HK-2 (cell line): ENCODE data around the gene GNPAT.
A peak's percentile ranks its signal among the peaks of the same experiment; 100 is the strongest.

Source experiments
- DNase-seq: peaks from one replicate; pipeline ENCODE4 v3.0.0-alpha.2; 2018; ENCODE audit not compliant: unreplicated experiment

Gene GNPAT

DNA sequence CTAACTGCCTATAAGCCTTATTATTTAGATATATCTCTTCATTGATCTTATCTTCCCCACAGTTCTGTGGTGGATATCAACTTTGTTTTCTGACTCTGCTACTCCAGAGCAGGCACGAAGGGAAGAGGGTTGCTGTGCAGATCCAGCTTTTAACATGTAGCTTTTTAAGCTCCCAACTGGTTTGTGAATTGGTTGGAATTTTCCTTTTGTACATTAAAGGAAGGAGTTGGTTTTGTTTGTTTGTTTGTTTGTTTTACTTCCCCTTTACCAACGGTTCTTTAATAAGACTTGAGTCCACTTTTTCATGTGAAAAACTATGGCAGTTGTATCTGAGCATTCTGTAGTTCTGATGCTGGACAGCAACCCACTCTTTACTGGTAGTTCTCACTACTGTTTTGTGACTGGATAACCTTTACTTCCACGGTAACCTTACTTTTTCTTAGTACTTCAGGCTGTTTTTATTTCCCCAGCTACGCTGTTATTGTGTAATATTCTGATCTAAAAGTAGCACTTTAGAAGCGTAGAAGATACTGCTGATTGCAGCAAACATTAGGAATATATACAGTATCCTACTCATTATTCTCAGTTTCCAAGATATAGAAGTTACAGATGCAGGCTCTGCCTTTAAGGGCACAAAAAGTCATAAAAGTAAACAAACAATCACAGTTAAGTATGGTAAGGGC lies 1.6 kb downstream of the GNPAT start:
- no peak for DNase-seq

DNA sequence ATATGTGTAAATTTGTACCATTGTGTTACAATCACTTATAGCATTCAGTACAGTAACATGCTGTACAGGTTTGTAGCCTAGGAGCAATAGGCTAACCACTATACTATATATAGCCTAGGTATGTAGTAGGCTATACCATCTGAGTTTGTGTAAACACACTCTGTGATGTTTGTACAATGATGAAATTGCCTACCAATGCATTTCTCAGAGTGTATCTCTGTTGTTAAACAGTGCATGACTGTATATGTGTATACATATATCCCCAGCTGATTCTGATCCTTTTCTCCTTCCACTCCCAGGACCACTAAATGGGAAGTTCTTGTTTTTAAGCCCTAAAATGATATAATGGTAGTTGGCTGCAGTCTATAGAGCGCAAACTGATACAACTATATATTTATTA lies 7.8 kb downstream of the GNPAT start:
- DNase-seq, result no peak

GRCh38 chr1:231252336-231252735 lies 11.3 kb downstream of the GNPAT start:
- no peak for DNase-seq

DNA sequence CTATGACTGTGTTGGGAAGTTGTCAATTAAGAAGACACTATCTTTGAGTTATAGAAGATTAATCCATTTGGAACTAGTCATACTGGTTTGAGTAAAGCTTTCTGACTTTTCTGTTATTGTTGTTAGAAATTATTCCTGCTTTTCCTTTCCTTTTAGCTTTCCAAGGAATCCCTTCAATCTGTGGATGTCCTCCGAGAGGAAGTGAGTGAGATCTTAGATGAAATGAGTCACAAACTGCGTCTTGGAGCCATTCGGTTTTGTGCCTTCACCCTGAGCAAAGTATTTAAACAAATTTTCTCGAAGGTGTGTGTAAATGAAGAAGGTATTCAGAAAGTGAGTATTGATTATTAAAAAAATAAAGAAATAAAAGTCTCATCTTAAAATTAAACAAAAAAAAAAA lies 19.3 kb downstream of the GNPAT start:
- no peak for DNase-seq

DNA sequence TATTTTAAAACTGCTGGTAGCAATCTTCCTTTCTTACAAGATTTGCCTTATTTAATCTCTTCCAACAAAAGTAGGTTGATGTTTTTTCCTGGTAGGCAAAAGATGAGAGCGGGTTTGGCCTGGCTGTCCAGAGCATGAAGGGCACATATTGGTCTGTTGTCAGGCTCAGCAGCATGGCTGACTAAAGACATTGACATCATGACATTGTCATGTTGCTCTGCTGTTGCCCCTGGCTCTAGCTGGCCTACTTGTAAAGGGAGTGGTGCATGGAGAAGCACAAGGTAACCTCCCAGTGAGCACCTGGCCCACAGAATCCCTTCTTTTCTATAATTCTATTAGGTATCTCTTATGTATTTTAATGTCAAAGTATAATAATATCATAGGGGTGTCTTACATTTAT lies 23.6 kb downstream of the GNPAT start:
- DNase-seq, result no peak

DNA sequence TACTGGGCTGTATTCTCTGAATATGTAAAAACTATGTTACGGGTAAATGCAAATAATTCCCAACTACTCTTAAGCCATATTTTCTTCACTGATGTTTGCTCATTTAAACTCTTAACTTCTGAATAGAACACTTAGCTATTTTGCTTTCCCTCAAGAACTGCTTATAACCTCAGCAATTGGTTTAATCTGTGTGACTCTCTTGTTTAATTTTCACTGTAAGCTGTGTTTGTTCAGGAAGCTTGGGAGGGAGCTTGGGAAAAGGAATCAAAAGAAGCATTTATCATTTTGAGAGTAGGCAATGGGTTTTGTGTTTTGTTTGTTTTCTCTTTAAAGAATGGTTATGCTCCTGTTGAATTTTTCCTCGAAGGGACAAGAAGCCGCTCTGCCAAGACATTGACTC lies 24.4 kb downstream of the GNPAT start:
- no peak for DNase-seq

DNA sequence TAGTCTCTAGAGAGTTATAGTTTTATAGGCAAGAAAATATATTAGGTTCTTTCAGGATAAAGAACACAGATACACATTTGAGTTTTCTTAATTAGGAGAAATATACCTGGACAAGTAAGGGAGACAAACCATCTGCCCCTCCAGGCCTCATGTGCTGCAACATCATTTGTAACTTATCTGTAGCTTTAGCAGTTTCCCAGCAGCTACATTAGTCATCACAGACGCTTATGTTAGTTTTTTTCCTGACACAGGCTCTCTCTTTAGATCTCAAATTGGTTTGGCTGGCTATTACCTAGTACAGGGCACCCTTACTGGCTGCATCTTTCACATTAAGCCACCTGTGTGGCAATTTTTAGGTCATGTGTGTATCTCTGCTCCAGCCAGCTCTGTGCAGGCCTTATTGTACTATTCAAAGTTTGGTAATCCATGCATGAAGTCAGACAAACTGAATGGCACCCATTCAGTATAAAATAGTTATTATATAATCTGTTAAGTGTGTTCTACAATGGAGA lies 25.9 kb downstream of the GNPAT start:
- DNase-seq, result no peak

- no peak for DNase-seq
Observed at GRCh38 chr1:231272173-231272572, 31.2 kb downstream of the GNPAT start.

DNA sequence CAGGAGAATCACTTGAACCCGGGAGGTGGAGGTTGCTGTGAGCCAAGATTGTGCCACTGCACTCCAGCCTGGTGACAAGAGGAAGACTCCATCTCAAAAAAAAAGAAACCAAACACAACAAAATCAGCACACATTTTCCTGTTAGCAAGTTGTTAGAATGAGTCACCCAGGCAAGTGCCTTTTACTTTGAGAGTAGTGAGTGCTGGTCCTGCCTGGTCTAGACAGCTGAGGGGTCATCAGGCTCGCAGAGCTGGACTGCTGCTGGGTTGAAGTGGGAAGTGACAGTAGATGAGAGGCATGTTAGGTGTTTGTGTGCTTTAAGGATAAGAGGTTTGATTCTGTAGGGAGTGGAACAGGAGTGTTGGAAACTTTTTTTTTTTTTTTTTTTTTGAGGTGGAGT lies 31.9 kb downstream of the GNPAT start:
- DNase-seq, result peak; percentile 46

GRCh38 chr1:231274119-231274825 lies 33.3 kb downstream of the GNPAT start:
- DNase-seq, result peak; percentile 65

DNA sequence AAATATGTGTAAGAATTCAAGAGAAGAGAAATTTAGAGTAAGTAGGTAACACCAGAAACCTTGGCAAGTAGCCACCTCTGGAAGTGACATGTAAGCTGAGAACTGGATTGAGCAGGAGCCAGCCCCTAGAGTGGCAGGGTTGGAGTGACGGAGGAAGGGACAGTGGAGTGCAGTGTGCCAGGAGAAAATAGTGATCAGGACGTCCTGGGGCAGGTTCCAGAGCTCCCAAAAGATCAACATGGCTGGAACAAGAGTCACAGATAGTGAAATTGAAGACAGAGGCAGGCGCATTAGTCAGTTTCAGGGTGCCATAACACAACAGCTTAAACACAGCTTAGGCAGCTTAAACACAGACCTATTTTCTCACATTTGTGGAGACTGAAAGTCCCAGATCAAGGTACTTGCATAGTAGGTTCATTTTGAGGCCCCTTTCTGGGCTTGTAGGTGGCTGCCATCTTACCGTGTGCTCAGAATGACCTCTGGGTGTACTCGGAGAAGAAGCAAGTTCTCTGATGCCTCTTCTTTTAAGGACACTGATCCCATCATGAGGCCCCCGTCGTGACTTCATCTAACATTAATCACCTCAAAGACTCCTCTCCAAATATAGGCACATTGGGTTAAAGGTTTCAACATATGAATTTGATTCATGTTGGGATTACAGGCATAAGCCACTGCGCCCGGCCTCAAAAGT lies 37.2 kb downstream of the GNPAT start:
- DNase-seq, result no peak

GRCh38 chr1:231279081-231279480 lies 38.1 kb downstream of the GNPAT start:
- DNase-seq, result no peak

GRCh38 chr1:231279683-231280082 lies 38.7 kb downstream of the GNPAT start:
- no peak for DNase-seq

- DNase-seq, result no peak
Observed at GRCh38 chr1:231284441-231284840, 43.4 kb downstream of the GNPAT start.

- no peak for DNase-seq
Observed at GRCh38 chr1:231286603-231287002, 45.6 kb downstream of the GNPAT start.

GRCh38 chr1:231295938-231296337 lies 54.9 kb downstream of the GNPAT start:
- no peak for DNase-seq

DNA sequence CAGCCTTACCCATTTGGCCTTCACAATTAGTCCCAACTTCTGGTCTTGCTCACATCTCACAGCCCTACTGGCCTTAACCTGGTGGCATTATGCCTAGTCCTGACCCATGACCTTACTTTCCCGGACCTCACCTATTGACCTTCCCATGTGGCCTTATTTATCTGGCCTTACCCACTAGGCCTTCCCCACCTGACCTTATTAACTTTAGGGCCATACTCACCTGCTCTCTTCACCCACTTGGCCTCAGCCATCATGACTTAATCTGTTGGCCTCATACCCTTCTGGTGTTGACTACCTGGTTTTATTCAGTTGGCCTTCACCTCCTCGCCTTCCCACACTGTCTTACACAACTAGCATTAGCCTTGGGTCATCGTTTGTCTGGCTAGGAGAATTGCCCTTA lies 61.0 kb downstream of the GNPAT start:
- DNase-seq, result no peak

- DNase-seq, result no peak
Observed at GRCh38 chr1:231310391-231310934, 69.5 kb downstream of the GNPAT start.

DNA sequence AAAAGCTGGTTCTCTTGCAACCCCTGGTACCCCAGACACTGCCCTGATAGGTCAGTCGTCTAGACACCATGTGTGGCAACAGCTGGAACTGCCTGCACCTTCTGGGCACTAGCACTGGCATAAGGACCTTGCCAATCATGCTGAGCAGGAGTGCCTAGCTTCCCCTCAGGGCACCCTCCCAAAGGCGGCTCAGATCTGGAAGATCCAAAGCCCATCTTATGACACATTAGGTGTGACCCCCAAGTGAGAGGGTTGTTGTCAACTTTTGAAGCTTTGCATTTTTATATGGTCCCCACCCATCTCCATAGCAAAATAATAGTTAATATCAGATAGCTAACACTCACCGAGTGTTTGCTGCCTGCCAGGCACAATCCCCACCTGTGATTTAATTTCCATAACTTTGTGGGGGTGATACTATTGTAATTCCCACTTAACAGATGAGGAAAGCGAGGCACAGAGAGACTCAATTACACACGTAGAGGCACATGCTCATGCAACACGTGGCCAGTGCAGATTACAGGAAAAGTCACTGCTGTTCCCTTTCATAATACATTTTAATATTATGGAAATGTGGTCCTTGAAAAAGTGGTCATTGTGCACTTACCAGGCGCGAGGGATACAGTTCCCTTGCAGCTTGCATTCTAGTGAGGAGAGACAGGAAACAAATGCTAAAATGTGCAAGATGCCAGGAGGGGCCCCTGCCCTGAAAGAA lies 70.9 kb downstream of the GNPAT start:
- DNase-seq, result no peak

GRCh38 chr1:231312432-231312788 lies 71.4 kb downstream of the GNPAT start:
- DNase-seq, result no peak

DNA sequence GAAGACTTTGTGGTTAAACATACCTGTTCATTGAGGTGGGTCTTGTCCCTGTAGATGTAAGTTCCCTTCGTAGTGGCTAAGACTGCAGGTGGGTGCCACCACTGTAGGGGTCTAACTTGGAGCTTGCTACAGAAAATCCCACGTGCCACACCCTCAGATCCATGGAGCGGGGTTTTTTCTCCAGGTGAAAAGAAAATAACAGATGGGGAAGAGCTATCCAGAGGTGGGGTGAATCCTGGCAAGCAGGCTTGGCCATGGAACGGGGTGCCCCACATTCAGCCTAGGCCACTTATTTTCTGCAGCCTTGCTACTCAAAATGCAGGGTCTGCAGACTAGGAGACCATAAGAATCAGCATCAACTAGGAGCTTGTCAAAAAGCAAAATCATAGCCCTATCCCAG lies 72.6 kb downstream of the GNPAT start:
- DNase-seq, result no peak

- peak; percentile 33 for DNase-seq
Observed at GRCh38 chr1:231315887-231316286, 74.9 kb downstream of the GNPAT start.
